ENCODE results near the gene CRISP1.

CRISP1 gene

DNA sequence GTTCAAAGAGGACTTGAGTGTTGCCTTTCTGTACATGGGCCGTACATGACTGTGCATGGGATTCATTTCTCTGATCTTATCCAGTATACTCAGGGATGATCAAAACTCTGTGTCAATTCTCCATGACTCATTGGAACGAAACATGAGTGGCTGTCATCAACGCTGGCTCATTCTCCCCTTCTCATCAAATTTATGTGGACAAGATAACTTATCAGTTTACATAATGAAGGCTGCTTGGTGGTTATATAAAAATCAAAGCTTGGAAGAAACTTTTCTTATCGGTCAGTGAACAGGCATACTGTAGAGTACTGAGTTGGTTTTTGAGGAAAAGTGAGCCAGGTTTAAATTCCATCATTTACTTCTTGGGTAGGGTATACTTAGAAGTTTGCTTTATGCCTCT, 24.9 kb downstream of the CRISP1 start:
- no peak overlapping the region for H3K27ac ChIP-seq
- TF ChIP-seq ZFX (IDR thresholded peaks at IDR 0.05): no peak
- TF ChIP-seq, protein P1, sequence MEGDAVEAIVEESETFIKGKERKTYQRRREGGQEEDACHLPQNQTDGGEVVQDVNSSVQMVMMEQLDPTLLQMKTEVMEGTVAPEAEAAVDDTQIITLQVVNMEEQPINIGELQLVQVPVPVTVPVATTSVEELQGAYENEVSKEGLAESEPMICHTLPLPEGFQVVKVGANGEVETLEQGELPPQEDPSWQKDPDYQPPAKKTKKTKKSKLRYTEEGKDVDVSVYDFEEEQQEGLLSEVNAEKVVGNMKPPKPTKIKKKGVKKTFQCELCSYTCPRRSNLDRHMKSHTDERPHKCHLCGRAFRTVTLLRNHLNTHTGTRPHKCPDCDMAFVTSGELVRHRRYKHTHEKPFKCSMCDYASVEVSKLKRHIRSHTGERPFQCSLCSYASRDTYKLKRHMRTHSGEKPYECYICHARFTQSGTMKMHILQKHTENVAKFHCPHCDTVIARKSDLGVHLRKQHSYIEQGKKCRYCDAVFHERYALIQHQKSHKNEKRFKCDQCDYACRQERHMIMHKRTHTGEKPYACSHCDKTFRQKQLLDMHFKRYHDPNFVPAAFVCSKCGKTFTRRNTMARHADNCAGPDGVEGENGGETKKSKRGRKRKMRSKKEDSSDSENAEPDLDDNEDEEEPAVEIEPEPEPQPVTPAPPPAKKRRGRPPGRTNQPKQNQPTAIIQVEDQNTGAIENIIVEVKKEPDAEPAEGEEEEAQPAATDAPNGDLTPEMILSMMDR (conservative IDR thresholded peaks at IDR 0.05): no peak

DNA sequence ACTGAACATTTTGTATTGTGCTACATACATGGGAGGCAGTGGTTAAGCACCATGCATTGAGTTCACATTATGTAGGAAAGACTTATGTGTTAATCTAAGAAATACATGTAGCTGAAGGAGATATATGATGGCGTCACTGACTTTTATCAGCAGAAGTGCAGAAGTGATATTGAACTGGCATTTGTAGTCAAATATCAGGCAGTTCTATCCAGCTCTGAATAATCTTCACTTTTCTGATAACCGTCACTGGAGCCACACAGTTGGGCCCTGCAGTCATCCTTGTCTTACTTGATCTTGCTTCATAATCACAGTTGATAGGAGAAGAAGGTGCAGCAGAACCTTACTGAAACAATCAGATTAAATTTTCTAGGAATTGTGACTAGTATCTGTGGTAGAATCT, 26.4 kb downstream of the CRISP1 start:
- TF ChIP-seq, protein P1 (conservative IDR thresholded peaks at IDR 0.05): no peak
- no peak for TF ChIP-seq ZFX (IDR thresholded peaks at IDR 0.05)
- no peak overlapping the region for H3K27ac ChIP-seq

DNA sequence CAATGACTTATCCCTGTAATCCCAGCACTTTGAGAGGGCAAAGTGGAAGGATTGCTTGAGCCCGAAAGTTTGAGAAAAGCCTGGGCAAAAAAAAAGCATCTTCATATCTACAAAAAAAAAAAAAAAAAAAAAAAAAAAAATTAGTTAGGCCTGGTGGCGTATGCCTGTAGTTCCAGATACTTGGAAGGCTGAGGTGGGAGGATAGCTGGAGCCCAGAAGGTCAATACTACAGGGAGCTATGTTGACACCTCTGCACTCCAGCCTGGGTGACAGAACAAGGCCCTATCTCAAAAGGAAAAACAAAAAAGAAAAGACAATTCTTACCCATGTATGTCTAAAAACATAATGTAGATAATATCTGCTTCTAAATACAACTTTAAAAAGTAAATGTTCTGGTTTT, 27.2 kb downstream of the CRISP1 start:
- no peak overlapping the region for H3K27ac ChIP-seq
- TF ChIP-seq, protein P1 (conservative IDR thresholded peaks at IDR 0.05): no peak
- no peak for TF ChIP-seq ZFX (IDR thresholded peaks at IDR 0.05)

DNA sequence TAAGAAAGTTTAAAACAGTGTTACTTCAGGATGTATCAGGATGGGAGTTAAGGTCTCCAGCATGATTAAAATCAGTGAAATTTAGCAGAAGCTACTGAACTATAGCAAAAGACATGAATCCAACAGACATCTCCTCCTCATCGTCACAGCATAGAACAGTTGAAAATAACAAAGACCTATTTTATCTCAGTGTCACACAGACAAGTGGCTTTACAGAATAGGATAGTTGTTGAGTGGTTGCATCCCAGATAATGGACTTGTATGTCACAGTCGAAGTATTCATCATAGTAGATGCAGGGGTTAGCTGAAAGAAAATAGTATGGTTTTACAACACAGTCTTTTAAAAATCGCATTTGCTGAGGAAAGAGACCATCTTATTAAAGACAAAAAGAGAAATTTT, 31.2 kb downstream of the CRISP1 start:
- H3K27ac ChIP-seq: no peak overlapping the region
- TF ChIP-seq, protein P1 (conservative IDR thresholded peaks at IDR 0.05): no peak
- no peak for TF ChIP-seq ZFX (IDR thresholded peaks at IDR 0.05)

DNA sequence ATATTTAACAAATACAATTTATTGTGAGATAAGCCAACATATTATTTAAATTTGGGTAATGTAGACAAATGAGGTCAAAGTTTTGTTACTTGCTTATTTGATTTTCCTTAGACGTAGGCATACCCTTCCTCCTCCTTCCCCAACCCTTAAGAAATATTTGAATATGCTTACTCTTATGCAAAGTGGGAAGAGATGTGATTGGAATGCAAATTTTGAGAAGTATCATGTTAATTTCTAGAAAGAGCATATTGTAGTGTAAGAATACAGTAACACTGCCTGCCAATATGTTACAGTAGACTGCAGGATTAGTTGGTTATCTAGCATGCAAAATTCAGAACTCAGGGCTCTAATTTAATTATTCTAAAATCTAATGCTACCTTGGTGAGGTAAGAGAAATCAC, 32.9 kb downstream of the CRISP1 start:
- H3K27ac ChIP-seq: no peak overlapping the region
- TF ChIP-seq, protein P1 (conservative IDR thresholded peaks at IDR 0.05): no peak
- TF ChIP-seq ZFX (IDR thresholded peaks at IDR 0.05): no peak

DNA sequence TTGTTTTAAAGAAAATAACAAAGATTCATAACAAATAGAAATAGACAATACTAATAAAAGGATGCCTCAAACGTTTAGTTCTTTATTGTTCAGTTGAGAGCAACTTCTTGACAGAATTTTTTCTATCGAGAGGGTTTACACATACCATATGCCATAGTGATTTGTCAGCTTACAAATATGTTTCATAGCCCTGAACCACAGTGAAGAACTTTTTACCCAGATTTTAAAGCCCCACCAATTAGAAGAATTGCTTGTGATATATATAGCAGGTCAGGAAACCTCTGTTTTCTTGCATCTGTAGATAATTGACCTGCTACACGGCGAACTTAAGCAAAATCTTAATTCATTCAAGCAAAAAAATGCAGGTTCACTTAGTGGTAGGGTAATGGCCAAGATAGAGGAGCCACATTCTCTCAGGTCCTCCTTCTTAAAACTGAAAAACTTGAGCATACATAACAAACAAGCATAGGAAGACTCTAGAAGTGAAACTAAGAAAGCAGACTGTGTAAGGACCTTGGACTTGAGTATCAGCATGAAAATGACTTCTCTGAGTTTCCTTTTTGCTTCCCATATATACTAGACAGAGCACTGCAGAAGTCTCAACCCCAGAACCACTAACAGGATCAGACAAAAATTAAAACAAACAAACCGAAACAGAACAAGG, 39.5 kb downstream of the CRISP1 start:
- TF ChIP-seq, protein P1 (conservative IDR thresholded peaks at IDR 0.05): no peak
- no peak for TF ChIP-seq ZFX (IDR thresholded peaks at IDR 0.05)
- no peak overlapping the region for H3K27ac ChIP-seq

DNA sequence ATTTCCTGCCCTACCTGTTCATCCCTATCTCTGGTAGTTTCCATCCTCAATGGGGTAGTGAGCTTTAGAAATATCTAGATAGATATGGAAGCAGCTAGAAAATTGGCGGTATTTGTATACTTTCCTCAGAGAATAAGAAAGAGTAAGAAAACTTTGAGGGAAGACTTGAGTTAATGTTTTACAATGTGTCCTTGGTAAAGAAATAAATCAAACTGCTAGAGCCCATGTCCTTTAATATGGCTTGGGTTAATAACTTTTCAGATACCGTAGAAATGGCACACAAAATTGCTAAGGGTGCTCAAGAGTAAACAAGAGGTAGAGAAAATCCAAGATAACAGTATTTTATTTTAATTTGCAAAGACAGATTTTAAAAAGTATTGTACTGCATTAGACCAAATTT, 51.2 kb downstream of the CRISP1 start:
- TF ChIP-seq ZFX (IDR thresholded peaks at IDR 0.05): no peak
- TF ChIP-seq, protein P1 (conservative IDR thresholded peaks at IDR 0.05): no peak
- H3K27ac ChIP-seq: no peak overlapping the region
